Osteocyte (in vitro differentiated cells): ENCODE measurements around the gene SH2D5. TPM values are rescaled to one million over a fixed set of nuclear protein-coding genes. Genes with fewer than 3 reads are reported as not detected.

Experiments used
- DNase-seq: peaks from one replicate; pipeline ENCODE4 v3.0.0; 2021; ENCODE audit warnings: mixed read lengths; ENCODE audit not compliant: unreplicated experiment; ENCODE audit errors: extremely low spot score
- H3K27ac Mint-ChIP-seq: one replicate; pipeline ENCODE4 v1.8.0; 2021; ENCODE audit warnings: mild to moderate bottlenecking, mixed read lengths; ENCODE audit not compliant: unreplicated experiment
- H3K27me3 Mint-ChIP-seq: one replicate; pipeline ENCODE4 v1.8.0; 2021; ENCODE audit warnings: mixed read lengths; ENCODE audit not compliant: unreplicated experiment
- H3K36me3 Mint-ChIP-seq: one replicate; pipeline ENCODE4 v1.8.0; 2021; ENCODE audit warnings: mixed read lengths; ENCODE audit not compliant: unreplicated experiment
- H3K4me1 Mint-ChIP-seq: one replicate; pipeline ENCODE4 v1.8.0; 2021; ENCODE audit warnings: mixed read lengths; ENCODE audit not compliant: unreplicated experiment
- H3K4me3 Mint-ChIP-seq: one replicate; pipeline ENCODE4 v1.8.0; 2021; ENCODE audit warnings: mild to moderate bottlenecking, moderate library complexity, mixed read lengths; ENCODE audit not compliant: unreplicated experiment
- H3K9me3 Mint-ChIP-seq: one replicate; pipeline ENCODE4 v1.8.0; 2021; ENCODE audit warnings: mixed read lengths; ENCODE audit not compliant: unreplicated experiment
- CTCF ChIP-seq: fragments of 200-600 bp; sonication (generic); IDR thresholded peaks from 2 replicates; pipeline ENCODE4 v1.5.0; 2021; ENCODE audit warnings: antibody characterized with exemption, mild to moderate bottlenecking, moderate library complexity
- total RNA-seq: library from RNA; stranded (reverse); gene quantifications from 2 replicates; pipeline ENCODE4 v1.2.1, GENCODE V29; 2021

Gene SH2D5
- total RNA-seq, 1 donor from 2014 or later: 0.46 TPM

- no peak for DNase-seq
- H3K36me3 Mint-ChIP-seq: peaks cover 56% of the 10 kb centered on the region
- no peak overlapping the region for H3K27ac Mint-ChIP-seq
- H3K4me3 Mint-ChIP-seq: no peak overlapping the region
- H3K27me3 Mint-ChIP-seq: no peaks in the 10 kb centered on the region
- peaks cover 13% of the 10 kb centered on the region for H3K4me1 Mint-ChIP-seq
- no peak for TF ChIP-seq CTCF
- H3K9me3 Mint-ChIP-seq: no peaks in the 10 kb centered on the region
Observed at GRCh38 chr1:20740781-20741180, 8.3 kb upstream of the SH2D5 start.

DNA sequence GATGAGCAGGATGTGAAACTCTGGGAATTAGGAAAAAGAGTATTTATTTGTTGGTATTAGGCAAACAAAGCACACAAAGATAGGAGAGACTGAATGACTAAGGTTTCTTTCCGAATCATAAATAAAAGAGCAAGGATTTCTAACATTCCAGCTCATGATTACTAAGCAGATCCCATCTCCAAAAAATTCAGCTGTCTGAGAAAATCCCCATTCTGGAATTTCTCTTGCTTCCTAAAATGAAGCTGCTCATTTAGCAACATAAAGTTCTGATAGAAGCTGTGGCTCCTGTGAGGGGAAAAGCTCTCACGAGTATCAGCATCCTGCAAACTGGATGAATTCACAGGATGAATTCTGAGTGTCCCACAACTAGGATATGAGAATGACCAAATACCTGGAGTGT is 6.7 kb upstream of the SH2D5 start:
- no peak overlapping the region for H3K4me3 Mint-ChIP-seq
- peaks cover 13% of the 10 kb centered on the region for H3K4me1 Mint-ChIP-seq
- no peak for TF ChIP-seq CTCF

DNA sequence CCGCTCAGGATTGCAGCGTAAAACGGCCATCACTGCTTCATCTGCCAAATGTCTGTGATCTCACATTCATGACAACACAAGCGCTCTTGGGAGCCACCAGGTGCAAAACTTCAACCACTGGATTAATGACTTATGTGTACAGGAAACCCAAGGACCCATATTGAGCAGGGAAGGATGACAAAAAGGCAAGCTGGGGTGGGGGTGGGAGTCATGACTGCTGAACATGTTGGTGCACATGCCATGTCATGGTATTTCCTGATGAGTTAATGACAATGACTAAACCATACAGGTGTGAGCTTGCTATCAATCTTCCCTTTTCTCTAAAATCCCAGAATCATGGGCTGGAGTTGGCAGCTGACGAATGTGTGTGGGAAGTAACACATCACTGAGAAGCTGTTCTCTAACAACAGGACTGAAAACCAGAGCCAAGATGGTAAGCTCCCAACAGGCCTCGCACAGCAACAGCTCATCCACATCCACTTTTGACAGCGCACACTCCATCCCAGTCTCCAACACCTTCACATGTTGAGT is 3.1 kb upstream of the SH2D5 start:
- Mint-ChIP-seq H3K4me1 (peaks cover 22% of the 10 kb centered on the region), H3K27ac (no peak overlapping the region), H3K36me3 (peaks cover 19% of the 10 kb centered on the region), H3K27me3 (no peaks in the 10 kb centered on the region), H3K4me3 (no peak overlapping the region), H3K9me3 (no peaks in the 10 kb centered on the region)
- DNase-seq: no peak
- TF ChIP-seq CTCF: no peak

More for the DNA sequence above, 6.7 kb upstream of the SH2D5 start:
- no peaks in the 10 kb centered on the region for H3K27me3 Mint-ChIP-seq
- H3K36me3 Mint-ChIP-seq: peaks cover 42% of the 10 kb centered on the region
- peak overlapping the region; percentile 0 for H3K27ac Mint-ChIP-seq
- H3K9me3 Mint-ChIP-seq: no peaks in the 10 kb centered on the region
- no peak for DNase-seq

GRCh38 chr1:20733360-20733975 is 965 bp upstream of the SH2D5 start:
- Mint-ChIP-seq H3K27ac (peak overlapping the region; percentile 45), H3K36me3 (peaks cover 18% of the 10 kb centered on the region), H3K9me3 (no peaks in the 10 kb centered on the region), H3K4me1 (peaks cover 17% of the 10 kb centered on the region), H3K27me3 (peaks cover 6% of the 10 kb centered on the region), H3K4me3 (peak overlapping the region; percentile 77)
- TF ChIP-seq CTCF: no peak
- DNase-seq: no peak

DNA sequence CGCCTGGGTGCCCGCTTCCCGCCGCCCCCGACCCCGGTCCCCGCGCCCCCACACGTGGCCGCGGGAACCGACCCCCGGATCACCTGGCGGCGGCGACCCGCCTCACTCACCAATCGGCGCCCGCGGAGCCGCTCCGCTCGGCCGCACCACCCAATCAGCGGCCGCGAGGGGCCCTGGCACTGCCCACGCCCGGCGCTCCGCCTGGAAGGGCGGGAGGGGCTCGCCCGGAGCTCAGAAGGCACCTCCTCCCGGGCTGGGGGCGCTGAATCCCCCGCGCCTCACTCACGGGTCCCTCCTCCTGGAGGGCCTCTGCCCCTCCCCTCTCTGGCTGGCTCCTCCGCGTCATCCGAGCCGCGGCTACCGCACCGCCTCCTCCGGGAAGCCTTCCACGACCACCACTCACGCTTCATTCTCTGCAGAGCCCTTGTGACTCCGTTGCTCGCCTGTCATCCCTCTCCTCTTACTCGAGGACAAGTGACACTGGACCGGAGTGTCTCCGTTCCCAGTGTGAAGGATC is 374 bp downstream of the SH2D5 start:
- Mint-ChIP-seq H3K4me3 (peak overlapping the region; percentile 77), H3K27me3 (peaks cover 6% of the 10 kb centered on the region), H3K36me3 (peaks cover 7% of the 10 kb centered on the region), H3K9me3 (no peaks in the 10 kb centered on the region), H3K27ac (peak overlapping the region; percentile 45), H3K4me1 (peaks cover 17% of the 10 kb centered on the region)
- no peak for TF ChIP-seq CTCF
- peak; percentile 88 for DNase-seq
